Lung (tissue), 12 donors: ENCODE data around the gene FYCO1. TPM values are rescaled to one million over a fixed set of nuclear protein-coding genes. Genes with fewer than 3 reads are reported as not detected.

ENCODE experiments used
- ATAC-seq: fragments of 200-7000 bp; cut with Tn5 transposase; one replicate; pipeline ENCODE4 v1.9.1; 2020; ENCODE audit warnings: moderate number of reproducible peaks; ENCODE audit not compliant: insufficient read depth, low FRiP score
- DNase-seq, 3 donors: peaks; one replicate each; pipeline ENCODE4 v3.0.0-alpha.2; 2013 to 2017
- H3K27ac ChIP-seq, 2 donors: one replicate each; pipeline ENCODE4 v1.5.1; 2013; ENCODE audit warnings: mild to moderate bottlenecking in 2 of 2, moderate library complexity in 2 of 2, control low read depth in 1 of 2, inconsistent platforms in 1 of 2, low read depth in 1 of 2, low read length in 1 of 2
- H3K27me3 ChIP-seq, 3 donors: one replicate each; pipeline ENCODE4 v1.5.1; 2013; ENCODE audit warnings: low read length in 2 of 3; ENCODE audit not compliant: control insufficient read depth in 3 of 3, insufficient read depth in 3 of 3
- H3K36me3 ChIP-seq, 4 donors: one replicate each; pipeline ENCODE4 v1.5.1; 2013; ENCODE audit warnings: low read length in 4 of 4, mild to moderate bottlenecking in 1 of 4, moderate library complexity in 1 of 4; ENCODE audit not compliant: control insufficient read depth in 4 of 4, insufficient read depth in 4 of 4
- H3K4me1 ChIP-seq, 5 donors: one replicate each; pipeline ENCODE4 v1.5.1; 2013; ENCODE audit warnings: low read length in 5 of 5, mild to moderate bottlenecking in 2 of 5, moderate library complexity in 1 of 5; ENCODE audit not compliant: control insufficient read depth in 5 of 5, insufficient read depth in 5 of 5
- H3K4me3 ChIP-seq: one replicate; pipeline ENCODE4 v1.5.1; 2013; ENCODE audit warnings: mild to moderate bottlenecking, control low read depth, moderate library complexity
- H3K9ac ChIP-seq, 2 donors: one replicate each; pipeline ENCODE4 v1.5.1; 2013; ENCODE audit warnings: low read length in 2 of 2, control low read depth in 1 of 2; ENCODE audit not compliant: insufficient read depth in 1 of 2
- H3K9me3 ChIP-seq, 4 donors: one replicate each; pipeline ENCODE4 v1.5.1; 2013; ENCODE audit warnings: low read length in 3 of 4, mild to moderate bottlenecking in 1 of 4, moderate library complexity in 1 of 4; ENCODE audit not compliant: control insufficient read depth in 4 of 4, insufficient read depth in 3 of 4
- CTCF ChIP-seq: IDR thresholded peaks from 2 replicates; pipeline ENCODE4 v1.5.1; 2012; ENCODE audit warnings: mild to moderate bottlenecking; ENCODE audit errors: control extremely low read depth, extremely low read depth
- WGBS, 2 donors: extraction: QIAGEN DNeasy Blood & Tissue Kit; methylation state at CpG; one replicate each; pipeline ENCODE4 v1.1.7; 2013; 5-methylcytosine and 5-hydroxymethylcytosine counted together
- polyA plus RNA-seq, 2 donors: library from polyadenylated mRNA; stranded (reverse); fragments of 200-250 nt; gene quantifications; one replicate each; pipeline ENCODE4 v1.2.1, GENCODE V29; 2013
- total RNA-seq, 2 donors: library from RNA; depleted of rRNA in 1 of 2; stranded (reverse); fragments of >200 nt in 1 of 2; gene quantifications; one replicate each; pipeline ENCODE4 v1.2.1, GENCODE V29; 2014 to 2021
- donor health status: control.
- donor health status: control.
- donor health status: Bipolar disorder and iron deficiency.
- donor health status: healthy.
- donor health status: DM: yes; HTN: yes; CAD: no.

The FYCO1 gene
- total and polyA plus RNA-seq, 4 donors: 11.3 to 38.7 (median 23.2) TPM

GRCh38 chr3:45922950-45923590 is 72.6 kb downstream of the FYCO1 start:
- H3K4me3 ChIP-seq: no peak overlapping the region
- ATAC-seq (no peak), DNase-seq (no peak)
- peaks cover 9 to 51% (median 16%) of the 10 kb centered on the region in 4 donors for H3K36me3 ChIP-seq
- WGBS, 2 donors: 98 to 100% methylated on average over 4 of the region's 4 CpGs
- no peaks in the 10 kb centered on the region for H3K4me1 ChIP-seq
- H3K27me3 ChIP-seq: no peaks in the 10 kb centered on the region
- H3K9me3 ChIP-seq: no peaks in the 10 kb centered on the region
- H3K27ac ChIP-seq: no peak overlapping the region
- TF ChIP-seq CTCF: no peak
- H3K9ac ChIP-seq: no peak overlapping the region

- Histone ChIP-seq H3K4me1 (no peaks in the 10 kb centered on the region), H3K9ac (no peak overlapping the region), H3K36me3 (peaks cover 9 to 48% (median 12%) of the 10 kb centered on the region in 4 donors), H3K27me3 (no peaks in the 10 kb centered on the region), H3K4me3 (no peak overlapping the region), H3K27ac (no peak overlapping the region), H3K9me3 (no peaks in the 10 kb centered on the region)
- WGBS, 2 donors: 92 to 93% methylated on average over 3 of the region's 3 CpGs
- no peak for ATAC-seq
- TF ChIP-seq CTCF: no peak
- no peak for DNase-seq
Observed at GRCh38 chr3:45922039-45922326, 73.6 kb downstream of the FYCO1 start.

- no peak overlapping the region for H3K4me3 ChIP-seq
- TF ChIP-seq CTCF: no peak
- DNase-seq (no peak), ATAC-seq (no peak)
- H3K27me3 ChIP-seq: no peaks in the 10 kb centered on the region
- no peak overlapping the region for H3K27ac ChIP-seq
- H3K9ac ChIP-seq: no peak overlapping the region
- H3K4me1 ChIP-seq: no peaks in the 10 kb centered on the region
- no peaks in the 10 kb centered on the region for H3K9me3 ChIP-seq
- WGBS, 2 donors: 93% methylated on average over 14 of the region's 14 CpGs
- H3K36me3 ChIP-seq: peaks cover 9 to 48% (median 11%) of the 10 kb centered on the region in 4 donors
Observed at GRCh38 chr3:45921158-45922038, 74.2 kb downstream of the FYCO1 start.
